HCT116 (cell line): ENCODE measurements around the gene YDJC. TPM values are rescaled to one million over a fixed set of nuclear protein-coding genes. Genes with fewer than 3 reads are reported as not detected.

Source experiments
- ATAC-seq: fragments of 200-7000 bp; cut with Tn5 transposase; 2 replicates; pipeline ENCODE4 v1.9.1; 2020; ENCODE audit warnings: mild to moderate bottlenecking, moderate library complexity
- BruUV-seq: library from RNA; stranded (reverse); fragments of 400-500 nt; replicated peaks from 2 replicates; lab custom pipeline; 2021; lab: Mats Ljungman, UMichigan
- CTCF ChIA-PET: fragments of 300-600 bp; sonication (Branson Sonifier 250); formaldehyde crosslinking; loops from one replicate; lab custom pipeline; 2021; ENCODE audit warnings: antibody characterized with exemption; lab: Charles Lee
- POLR2A ChIA-PET: fragments of 300-600, 350-600 bp; sonication (Branson Sonifier 250); formaldehyde crosslinking; loops from one replicate; lab custom pipeline; 2021; ENCODE audit warnings: antibody characterized with exemption; lab: Charles Lee
- RAD21 ChIA-PET, 2 experiments: fragments of 300-600 bp; sonication (Branson Sonifier 250); formaldehyde crosslinking; loops; one replicate each; lab custom pipeline; 2023; ENCODE audit warnings: low total read pairs in 2 of 2; ENCODE audit not compliant: uncharacterized antibody in 2 of 2, unreplicated experiment in 2 of 2, low non-redundant PET in 1 of 2; lab: Charles Lee
- DNase-seq: peaks from one replicate; pipeline ENCODE4 v3.0.0-alpha.2; 2010; ENCODE audit warnings: low read depth, low spot score
- H2AFZ ChIP-seq: fragments of 200-600 bp; shearing (Covaris generic), sonication (generic); 2 replicates; pipeline ENCODE4 v1.6.1; 2017; ENCODE audit warnings: low read depth, mixed run types, mixed read lengths, antibody characterized with exemption, low read length; ENCODE audit not compliant: poor library complexity, severe bottlenecking
- H3K27ac ChIP-seq: 2 replicates; pipeline ENCODE4 v1.5.1; 2012; ENCODE audit warnings: low read depth, low read length
- H3K27me3 ChIP-seq: fragments of 200-600 bp; sonication (generic); 2 replicates; pipeline ENCODE4 v1.6.1; 2016; ENCODE audit warnings: mixed run types, low read length, mixed read lengths; ENCODE audit not compliant: insufficient read depth
- H3K36me3 ChIP-seq, 2 experiments: fragments of 200-500 bp in 1 of 2; fragments of 200-600 bp in 1 of 2; sonication (Bioruptor generic) in 1 of 2; sonication (generic) in 1 of 2; 2 replicates each; pipeline versions ENCODE4 v1.5.1 to v1.6.1; 2014 to 2016; ENCODE audit warnings: low read length in 2 of 2, inconsistent platforms in 1 of 2, mixed read lengths in 1 of 2, mixed run types in 1 of 2; ENCODE audit not compliant: insufficient read depth in 2 of 2, control insufficient read depth in 1 of 2
- H3K4me1 ChIP-seq, 2 experiments: fragments of 200-600 bp in 1 of 2; sonication (generic) in 1 of 2; 2 replicates each; pipeline versions ENCODE4 v1.5.1 to v1.6.1; 2012 to 2017; ENCODE audit warnings: low read length in 2 of 2, inconsistent platforms in 1 of 2, mild to moderate bottlenecking in 1 of 2, mixed read lengths in 1 of 2, mixed run types in 1 of 2, moderate library complexity in 1 of 2; ENCODE audit not compliant: insufficient read depth in 2 of 2, control insufficient read depth in 1 of 2
- H3K4me2 ChIP-seq: fragments of 200-600 bp; sonication (generic); 2 replicates; pipeline ENCODE4 v1.6.1; 2017; ENCODE audit warnings: mixed run types, low read length, mixed read lengths
- H3K4me3 ChIP-seq, 2 experiments: fragments of 200-600 bp in 1 of 2; sonication (generic) in 1 of 2; replicated peaks in 1 of 2; 2 replicates each; pipeline ENCODE4 v1.5.1; 2011 to 2016; ENCODE audit warnings: low read length in 2 of 2, control low read depth in 1 of 2, low read depth in 1 of 2, mild to moderate bottlenecking in 1 of 2, mixed read lengths in 1 of 2, mixed run types in 1 of 2
- H3K79me2 ChIP-seq: fragments of 200-600 bp; sonication (generic); 2 replicates; pipeline ENCODE4 v1.6.1; 2017; ENCODE audit warnings: mild to moderate bottlenecking, mixed run types, low read length, moderate library complexity, mixed read lengths; ENCODE audit not compliant: insufficient read depth
- H3K9ac ChIP-seq: fragments of 200-600 bp; sonication (generic); 2 replicates; pipeline ENCODE4 v1.6.1; 2016; ENCODE audit warnings: low read length, mixed read lengths
- H3K9me2 ChIP-seq: fragments of 200-600 bp; sonication (generic), shearing (Covaris generic); 2 replicates; pipeline ENCODE4 v1.6.1; 2017; ENCODE audit warnings: mixed run types, mild to moderate bottlenecking, moderate library complexity; ENCODE audit not compliant: insufficient read depth
- H3K9me3 ChIP-seq, 2 experiments: fragments of 200-500 bp in 1 of 2; fragments of 200-600 bp in 1 of 2; sonication (Bioruptor generic) in 1 of 2; sonication (generic) in 1 of 2; 2 replicates each; pipeline ENCODE4 v1.6.1; 2014 to 2017; ENCODE audit warnings: low read length in 2 of 2, mixed read lengths in 2 of 2, inconsistent platforms in 1 of 2, low read depth in 1 of 2, mild to moderate bottlenecking in 1 of 2, mixed run types in 1 of 2, moderate library complexity in 1 of 2; ENCODE audit not compliant: control insufficient read depth in 1 of 2, insufficient read depth in 1 of 2
- H4K20me1 ChIP-seq: fragments of 200-600 bp; sonication (generic), shearing (Covaris generic); 2 replicates; pipeline ENCODE4 v1.6.1; 2017; ENCODE audit warnings: mixed run types, mild to moderate bottlenecking, moderate library complexity; ENCODE audit not compliant: insufficient read depth
- CBX3 ChIP-seq: IDR thresholded peaks from 2 replicates; pipeline ENCODE4 v1.6.1; 2012; ENCODE audit warnings: low read depth
- CTCF ChIP-seq, 3 experiments: fragments of 200-600 bp in 1 of 3; sonication (generic) in 1 of 3; IDR thresholded peaks in 2 of 3; conservative IDR thresholded peaks in 1 of 3; 2 replicates each; pipeline ENCODE4 v1.5.1; 2012 to 2017; ENCODE audit warnings: low read depth in 2 of 3, low read length in 2 of 3, antibody characterized with exemption in 1 of 3, borderline replicate concordance in 1 of 3, control low read depth in 1 of 3, mild to moderate bottlenecking in 1 of 3, mixed read lengths in 1 of 3, mixed run types in 1 of 3, moderate library complexity in 1 of 3; ENCODE audit not compliant: insufficient read depth in 1 of 3
- ELF1 ChIP-seq: IDR thresholded peaks from 2 replicates; pipeline ENCODE4 v1.6.1; 2012; ENCODE audit warnings: low read depth, borderline replicate concordance
- EZH2 ChIP-seq: fragments of 200-600 bp; sonication (generic); IDR thresholded peaks from 2 replicates; pipeline ENCODE4 v1.6.1; 2017; ENCODE audit warnings: antibody characterized with exemption, mixed run types
- EZH2phosphoT487 ChIP-seq: fragments of 200-600 bp; IDR thresholded peaks from 2 replicates; pipeline ENCODE4 v1.6.1; 2018; ENCODE audit warnings: antibody characterized with exemption, borderline replicate concordance
- JUND ChIP-seq: IDR thresholded peaks from 2 replicates; pipeline ENCODE4 v1.6.1; 2012
- POLR2A ChIP-seq: IDR thresholded peaks from 2 replicates; pipeline ENCODE4 v1.7.0; 2011; ENCODE audit warnings: borderline replicate concordance; ENCODE audit not compliant: insufficient read depth, insufficient read length; ENCODE audit errors: extremely low read depth
- POLR2AphosphoS5 ChIP-seq: IDR thresholded peaks from 2 replicates; pipeline ENCODE4 v1.6.1; 2011; ENCODE audit warnings: mild to moderate bottlenecking, low read depth, low read length, moderate library complexity
- RAD21 ChIP-seq: IDR thresholded peaks from 2 replicates; pipeline ENCODE4 v1.6.1; 2012; ENCODE audit warnings: low read depth, mild to moderate bottlenecking
- SIN3A ChIP-seq: IDR thresholded peaks from 2 replicates; pipeline ENCODE4 v1.6.1; 2012; ENCODE audit warnings: low read depth
- SP1 ChIP-seq: IDR thresholded peaks from 2 replicates; pipeline ENCODE4 v1.6.1; 2012; ENCODE audit warnings: low read depth
- SRF ChIP-seq: IDR thresholded peaks from 2 replicates; pipeline ENCODE4 v1.6.1; 2012; ENCODE audit warnings: low read depth
- TCF7L2 ChIP-seq: IDR thresholded peaks from 2 replicates; pipeline ENCODE4 v1.7.0; 2011; ENCODE audit warnings: borderline replicate concordance, inconsistent platforms; ENCODE audit not compliant: insufficient read depth, insufficient read length; ENCODE audit errors: extremely low read depth
- YY1 ChIP-seq: IDR thresholded peaks from 2 replicates; pipeline ENCODE4 v1.6.1; 2011; ENCODE audit warnings: low read length, low read depth, moderate library complexity, mild to moderate bottlenecking; ENCODE audit not compliant: insufficient replicate concordance; ENCODE audit errors: extremely low read depth
- ZNF274 ChIP-seq: fragments of 200-500 bp; sonication (Bioruptor generic); IDR thresholded peaks from 2 replicates; pipeline ENCODE4 v1.6.1; 2014; ENCODE audit warnings: mild to moderate bottlenecking, low read depth, low read length, inconsistent platforms
- intact Hi-C: fragments of 100-400 bp; cut with micrococcal nuclease; formaldehyde crosslinking; loops from 2 replicates; pipeline ENCODE4 v1.10.0; 2022
- total RNA-seq: library from RNA; stranded (reverse); gene quantifications from one replicate; pipeline ENCODE4 v1.2.1, GENCODE V29; 2021; ENCODE audit not compliant: unreplicated experiment
- TF ChIP-seq, protein P1 (sequence below): IDR thresholded peaks from 2 replicates; pipeline ENCODE4 v1.6.1; 2012
- TF ChIP-seq, protein P2 (sequence below): IDR thresholded peaks from 2 replicates; pipeline ENCODE4 v1.6.1; 2012; ENCODE audit warnings: low read depth

Gene YDJC
- total RNA-seq, 1 experiment from 2014 or later = 78.3 TPM

DNA sequence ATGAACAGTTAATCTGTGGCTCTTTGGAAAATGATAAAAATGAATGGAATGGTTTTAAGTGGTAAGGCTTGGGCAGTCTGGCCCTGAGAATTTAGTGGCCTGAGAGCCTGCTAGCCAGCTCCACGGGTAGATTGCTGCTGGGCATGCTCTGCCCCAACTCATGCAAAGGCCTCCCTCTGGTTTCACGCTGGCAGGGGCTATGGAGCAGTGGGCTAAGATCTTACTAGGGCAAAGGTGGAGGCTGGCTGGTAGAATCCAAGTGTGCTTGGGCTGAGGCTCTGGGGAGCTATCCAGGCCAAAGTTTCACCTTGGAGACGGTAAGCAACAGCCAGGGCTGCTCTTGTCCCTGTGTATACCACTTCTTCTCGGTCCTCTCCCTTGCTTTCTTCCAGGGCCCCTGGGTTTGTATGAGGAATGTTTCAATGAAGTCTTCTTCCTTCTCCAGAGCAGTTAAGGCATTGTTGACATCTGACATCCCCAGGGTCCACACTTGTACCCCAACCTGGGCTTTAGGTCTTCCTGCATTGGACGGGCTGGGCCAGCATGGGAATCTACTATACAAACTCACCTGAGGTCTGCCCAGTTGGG lies 34.9 kb downstream of the YDJC start:
- no peak overlapping the region for H3K9ac ChIP-seq
- H3K27ac ChIP-seq = no peak overlapping the region
- H3K27me3 ChIP-seq = no peaks in the 10 kb centered on the region
- peaks cover 21% of the 10 kb centered on the region; the same call in 1 of the 2 replicates for H4K20me1 ChIP-seq
- H3K4me1 ChIP-seq = no peaks in the 10 kb centered on the region
- RAD21 ChIA-PET = no interaction called here
- H3K79me2 ChIP-seq = peaks cover 100% of the 10 kb centered on the region
- intact Hi-C loops = no loop called here
- no peak overlapping the region for H3K4me2 ChIP-seq
- no peak overlapping the region for H2AFZ ChIP-seq
- no peaks in the 10 kb centered on the region for H3K9me3 ChIP-seq
- no peak for TF ChIP-seq EZH2
- TF ChIP-seq POLR2AphosphoS5 = no peak
- TF ChIP-seq CBX3 = no peak
- TF ChIP-seq POLR2A = no peak
- no peak for TF ChIP-seq EZH2phosphoT487
- no peak for TF ChIP-seq JUND
- no peak for TF ChIP-seq CTCF (IDR thresholded peaks at IDR 0.05 in 2 of 3, conservative IDR thresholded peaks at IDR 0.05 in 1 of 3; ENCODE audit: borderline replicate concordance in 1 of 3, insufficient read depth in 1 of 3, low read depth in 2 of 3, low read length in 2 of 3)
- TF ChIP-seq ELF1 = no peak
- no peak for TF ChIP-seq SIN3A
- no peak for TF ChIP-seq RAD21
- no peak for TF ChIP-seq SP1
- TF ChIP-seq, protein P1, sequence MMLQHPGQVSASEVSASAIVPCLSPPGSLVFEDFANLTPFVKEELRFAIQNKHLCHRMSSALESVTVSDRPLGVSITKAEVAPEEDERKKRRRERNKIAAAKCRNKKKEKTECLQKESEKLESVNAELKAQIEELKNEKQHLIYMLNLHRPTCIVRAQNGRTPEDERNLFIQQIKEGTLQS = no peak
- TF ChIP-seq TCF7L2 = no peak
- TF ChIP-seq SRF = no peak
- no peak for TF ChIP-seq YY1
- no peak for TF ChIP-seq ZNF274
- TF ChIP-seq, protein P2, sequence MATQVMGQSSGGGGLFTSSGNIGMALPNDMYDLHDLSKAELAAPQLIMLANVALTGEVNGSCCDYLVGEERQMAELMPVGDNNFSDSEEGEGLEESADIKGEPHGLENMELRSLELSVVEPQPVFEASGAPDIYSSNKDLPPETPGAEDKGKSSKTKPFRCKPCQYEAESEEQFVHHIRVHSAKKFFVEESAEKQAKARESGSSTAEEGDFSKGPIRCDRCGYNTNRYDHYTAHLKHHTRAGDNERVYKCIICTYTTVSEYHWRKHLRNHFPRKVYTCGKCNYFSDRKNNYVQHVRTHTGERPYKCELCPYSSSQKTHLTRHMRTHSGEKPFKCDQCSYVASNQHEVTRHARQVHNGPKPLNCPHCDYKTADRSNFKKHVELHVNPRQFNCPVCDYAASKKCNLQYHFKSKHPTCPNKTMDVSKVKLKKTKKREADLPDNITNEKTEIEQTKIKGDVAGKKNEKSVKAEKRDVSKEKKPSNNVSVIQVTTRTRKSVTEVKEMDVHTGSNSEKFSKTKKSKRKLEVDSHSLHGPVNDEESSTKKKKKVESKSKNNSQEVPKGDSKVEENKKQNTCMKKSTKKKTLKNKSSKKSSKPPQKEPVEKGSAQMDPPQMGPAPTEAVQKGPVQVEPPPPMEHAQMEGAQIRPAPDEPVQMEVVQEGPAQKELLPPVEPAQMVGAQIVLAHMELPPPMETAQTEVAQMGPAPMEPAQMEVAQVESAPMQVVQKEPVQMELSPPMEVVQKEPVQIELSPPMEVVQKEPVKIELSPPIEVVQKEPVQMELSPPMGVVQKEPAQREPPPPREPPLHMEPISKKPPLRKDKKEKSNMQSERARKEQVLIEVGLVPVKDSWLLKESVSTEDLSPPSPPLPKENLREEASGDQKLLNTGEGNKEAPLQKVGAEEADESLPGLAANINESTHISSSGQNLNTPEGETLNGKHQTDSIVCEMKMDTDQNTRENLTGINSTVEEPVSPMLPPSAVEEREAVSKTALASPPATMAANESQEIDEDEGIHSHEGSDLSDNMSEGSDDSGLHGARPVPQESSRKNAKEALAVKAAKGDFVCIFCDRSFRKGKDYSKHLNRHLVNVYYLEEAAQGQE = no peak
- ATAC-seq (no peak), DNase-seq (no peak)
- CTCF ChIA-PET = no interaction called here
- BruUV-seq = TSS peak; percentile 29
- no peak overlapping the region for H3K4me3 ChIP-seq
- peaks cover 11 to 39% of the 10 kb centered on the region in 2 experiments for H3K36me3 ChIP-seq
- POLR2A ChIA-PET = no interaction called here
- H3K9me2 ChIP-seq = no peaks in the 10 kb centered on the region
